ENCODE data around the gene DPP6.

DNA sequence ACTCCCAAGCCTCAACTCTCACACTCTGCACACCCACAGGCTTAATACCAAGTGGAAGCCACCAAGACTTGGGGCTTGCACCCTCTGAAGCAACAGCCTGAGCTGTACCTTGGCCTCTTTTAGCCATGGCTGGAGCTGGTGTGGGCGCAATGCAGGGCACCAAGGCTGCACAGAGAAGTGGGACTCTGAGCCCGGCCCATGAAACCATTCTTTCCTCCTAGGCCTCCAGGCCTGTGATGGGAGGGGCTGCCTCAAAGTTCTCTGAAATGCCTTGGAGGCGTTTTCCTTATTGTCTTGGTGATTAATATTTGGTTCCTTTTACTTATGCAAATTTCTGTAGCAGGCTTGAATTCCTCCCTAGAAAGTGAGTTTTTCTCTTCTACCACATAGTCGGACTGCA is 674.2 kb downstream of the DPP6 start:
- no peak for TF ChIP-seq POLR2A (IDR thresholded peaks at IDR 0.05)
- TF ChIP-seq, protein P1, sequence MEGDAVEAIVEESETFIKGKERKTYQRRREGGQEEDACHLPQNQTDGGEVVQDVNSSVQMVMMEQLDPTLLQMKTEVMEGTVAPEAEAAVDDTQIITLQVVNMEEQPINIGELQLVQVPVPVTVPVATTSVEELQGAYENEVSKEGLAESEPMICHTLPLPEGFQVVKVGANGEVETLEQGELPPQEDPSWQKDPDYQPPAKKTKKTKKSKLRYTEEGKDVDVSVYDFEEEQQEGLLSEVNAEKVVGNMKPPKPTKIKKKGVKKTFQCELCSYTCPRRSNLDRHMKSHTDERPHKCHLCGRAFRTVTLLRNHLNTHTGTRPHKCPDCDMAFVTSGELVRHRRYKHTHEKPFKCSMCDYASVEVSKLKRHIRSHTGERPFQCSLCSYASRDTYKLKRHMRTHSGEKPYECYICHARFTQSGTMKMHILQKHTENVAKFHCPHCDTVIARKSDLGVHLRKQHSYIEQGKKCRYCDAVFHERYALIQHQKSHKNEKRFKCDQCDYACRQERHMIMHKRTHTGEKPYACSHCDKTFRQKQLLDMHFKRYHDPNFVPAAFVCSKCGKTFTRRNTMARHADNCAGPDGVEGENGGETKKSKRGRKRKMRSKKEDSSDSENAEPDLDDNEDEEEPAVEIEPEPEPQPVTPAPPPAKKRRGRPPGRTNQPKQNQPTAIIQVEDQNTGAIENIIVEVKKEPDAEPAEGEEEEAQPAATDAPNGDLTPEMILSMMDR (IDR thresholded peaks at IDR 0.05) = no peak

All from Peyer's patch (tissue), 4 donors.